Esophagus muscularis mucosa (tissue), 4 donors: Measurements from ENCODE around the gene PRKCE. TPM values are rescaled to one million over a fixed set of nuclear protein-coding genes. Genes with fewer than 3 reads are reported as not detected.
"Not testable (repeated sequence)": the region's sequence is repeated elsewhere in the genome, so short reads cannot be mapped to it uniquely, and the experiment has no call there.

Experiments
- DNase-seq: peaks from one replicate; pipeline ENCODE4 v3.0.0-alpha.2; 2017; ENCODE audit errors: extremely low spot score
- H3K27ac ChIP-seq, 4 donors: fragments of 200-600 bp; sonication (generic); replicated peaks in 1 of 4; 1 replicate in 3 of 4; 2 replicates in 1 of 4; pipeline ENCODE4 v1.5.1; 2016 to 2019; ENCODE audit warnings: mild to moderate bottlenecking in 1 of 4
- H3K27me3 ChIP-seq, 4 donors: fragments of 200-600 bp; sonication (generic); one replicate each; pipeline versions ENCODE4 v1.5.1 to v1.6.0; 2016 to 2019
- H3K36me3 ChIP-seq, 4 donors: fragments of 200-600 bp; sonication (generic); one replicate each; pipeline ENCODE4 v1.5.1; 2016 to 2019
- H3K4me1 ChIP-seq, 4 donors: fragments of 200-600 bp; sonication (generic); one replicate each; pipeline ENCODE4 v1.5.1; 2016 to 2019
- H3K4me3 ChIP-seq, 4 donors: fragments of 200-600 bp; sonication (generic); 1 replicate in 2 of 4; 2 replicates in 2 of 4; pipeline ENCODE4 v1.5.1; 2016 to 2019; ENCODE audit warnings: mild to moderate bottlenecking in 4 of 4, moderate library complexity in 1 of 4
- H3K9me3 ChIP-seq, 4 donors: fragments of 200-600 bp; sonication (generic); 1 replicate in 3 of 4; 2 replicates in 1 of 4; pipeline ENCODE4 v1.5.1; 2016 to 2019
- CTCF ChIP-seq, 3 experiments: fragments of 200-600 bp in 2 of 3; fragments of 450-650 bp in 1 of 3; sonication (generic) in 2 of 3; IDR thresholded peaks; one replicate each; pipeline ENCODE4 v1.5.1; 2017 to 2019; ENCODE audit warnings: antibody characterized with exemption in 3 of 3, mild to moderate bottlenecking in 2 of 3, moderate library complexity in 1 of 3
- EP300 ChIP-seq: sonication (generic); formaldehyde crosslinking; IDR thresholded peaks from one replicate; pipeline ENCODE4 v1.6.1; 2017; ENCODE audit warnings: antibody characterized with exemption
- POLR2A ChIP-seq: fragments of 450-650 bp; IDR thresholded peaks from one replicate; pipeline ENCODE4 v1.6.1; 2017; ENCODE audit warnings: antibody characterized with exemption, moderate library complexity, mild to moderate bottlenecking, low read depth
- POLR2AphosphoS5 ChIP-seq, 2 donors: sonication (generic); formaldehyde crosslinking; IDR thresholded peaks; one replicate each; pipeline ENCODE4 v1.6.1; 2017; ENCODE audit warnings: antibody characterized with exemption in 2 of 2
- WGBS: methylation state at CpG from one replicate; pipeline ENCODE4 v1.1.5; 2018; 5-methylcytosine and 5-hydroxymethylcytosine counted together
- intact Hi-C: fragments of 100-400 bp; cut with DNase I; formaldehyde crosslinking; loops from one replicate; pipeline ENCODE4 v1.15.1; 2023
- total RNA-seq, 4 donors: library from RNA; depleted of rRNA; stranded (reverse); fragments of >200 nt; gene quantifications; one replicate each; pipeline versions ENCODE4 v1.1.0 to v1.2.1, GENCODE V29; 2016

PRKCE gene
- total RNA-seq, 4 donors from 2014 or later, result 11.6 to 21.1 (median 13.0) TPM

- WGBS, result 95% methylated on average over 3 of the region's 3 CpGs
- TF ChIP-seq POLR2A (no peak), CTCF (IDR thresholded peaks at IDR 0.05) (no peak), POLR2AphosphoS5 (IDR thresholded peaks at IDR 0.05) (no peak), EP300 (no peak)
- DNase-seq, result no peak
- Histone ChIP-seq H3K4me3 (no peak overlapping the region), H3K4me1 (peaks cover 3 to 13% (median 8%) of the 10 kb centered on the region in 4 donors), H3K27ac (no peak overlapping the region), H3K9me3 (no peaks in the 10 kb centered on the region), H3K36me3 (no peaks in the 10 kb centered on the region), H3K27me3 (no peaks in the 10 kb centered on the region)
- intact Hi-C loops, result no loop called here
Measured at GRCh38 chr2:45911538-45911937, 260.1 kb downstream of the PRKCE start.

- Histone ChIP-seq H3K9me3 (no peaks in the 10 kb centered on the region), H3K4me1 (peaks cover 3 to 13% (median 8%) of the 10 kb centered on the region in 4 donors), H3K27ac (no peak overlapping the region), H3K36me3 (no peaks in the 10 kb centered on the region), H3K27me3 (no peaks in the 10 kb centered on the region), H3K4me3 (no peak overlapping the region)
- DNase-seq, result no peak
- 91% methylated on average over 5 of the region's 5 CpGs for WGBS
- no peak for TF ChIP-seq POLR2AphosphoS5 (IDR thresholded peaks at IDR 0.05)
- no peak for TF ChIP-seq EP300
- TF ChIP-seq POLR2A, result no peak
- no peak for TF ChIP-seq CTCF (IDR thresholded peaks at IDR 0.05)
- intact Hi-C loops, result no loop called here
Measured at GRCh38 chr2:45912109-45912508, 260.6 kb downstream of the PRKCE start.

GRCh38 chr2:45913539-45913938 lies 262.1 kb downstream of the PRKCE start:
- no peaks in the 10 kb centered on the region for H3K36me3 ChIP-seq
- H3K27ac ChIP-seq, result no peak overlapping the region
- H3K27me3 ChIP-seq, result no peaks in the 10 kb centered on the region
- 70% methylated on average over 2 of the region's 2 CpGs for whole genome bisulfite sequencing
- intact Hi-C loops, result no loop called here
- no peak overlapping the region for H3K4me3 ChIP-seq
- TF ChIP-seq EP300 (no peak), POLR2A (no peak), POLR2AphosphoS5 (IDR thresholded peaks at IDR 0.05) (no peak), CTCF (IDR thresholded peaks at IDR 0.05) (no peak)
- peaks cover 3 to 13% (median 8%) of the 10 kb centered on the region in 4 donors for H3K4me1 ChIP-seq
- DNase-seq, result no peak
- H3K9me3 ChIP-seq, result no peaks in the 10 kb centered on the region

GRCh38 chr2:45915523-45915922 lies 264.0 kb downstream of the PRKCE start:
- no peak for DNase-seq
- H3K4me1 ChIP-seq, result peaks cover 10 to 13% (median 12%) of the 10 kb centered on the region in 4 donors
- intact Hi-C loops, result no loop called here
- H3K4me3 ChIP-seq, result no peak overlapping the region
- no peaks in the 10 kb centered on the region for H3K27me3 ChIP-seq
- H3K27ac ChIP-seq, result no peak overlapping the region
- no peak for TF ChIP-seq POLR2AphosphoS5 (IDR thresholded peaks at IDR 0.05)
- TF ChIP-seq CTCF (IDR thresholded peaks at IDR 0.05), result no peak
- TF ChIP-seq EP300, result no peak
- no peak for TF ChIP-seq POLR2A
- H3K36me3 ChIP-seq, result no peaks in the 10 kb centered on the region
- no peaks in the 10 kb centered on the region for H3K9me3 ChIP-seq
- 98% methylated on average over 5 of the region's 5 CpGs for WGBS

- H3K27ac ChIP-seq, H3K9me3 ChIP-seq, H3K4me3 ChIP-seq, H3K27me3 ChIP-seq, H3K36me3 ChIP-seq, intact Hi-C loops, DNase-seq: not testable (repeated sequence)
- H3K4me1 ChIP-seq, result peaks cover 15 to 18% (median 18%) of the 10 kb centered on the region in 4 donors
- WGBS, result 100% methylated on average over 3 of the region's 49 CpGs
Measured at GRCh38 chr2:45917561-45918176, 266.2 kb downstream of the PRKCE start.
